Measurements from ENCODE around the gene DLST.

DLST gene

DNA sequence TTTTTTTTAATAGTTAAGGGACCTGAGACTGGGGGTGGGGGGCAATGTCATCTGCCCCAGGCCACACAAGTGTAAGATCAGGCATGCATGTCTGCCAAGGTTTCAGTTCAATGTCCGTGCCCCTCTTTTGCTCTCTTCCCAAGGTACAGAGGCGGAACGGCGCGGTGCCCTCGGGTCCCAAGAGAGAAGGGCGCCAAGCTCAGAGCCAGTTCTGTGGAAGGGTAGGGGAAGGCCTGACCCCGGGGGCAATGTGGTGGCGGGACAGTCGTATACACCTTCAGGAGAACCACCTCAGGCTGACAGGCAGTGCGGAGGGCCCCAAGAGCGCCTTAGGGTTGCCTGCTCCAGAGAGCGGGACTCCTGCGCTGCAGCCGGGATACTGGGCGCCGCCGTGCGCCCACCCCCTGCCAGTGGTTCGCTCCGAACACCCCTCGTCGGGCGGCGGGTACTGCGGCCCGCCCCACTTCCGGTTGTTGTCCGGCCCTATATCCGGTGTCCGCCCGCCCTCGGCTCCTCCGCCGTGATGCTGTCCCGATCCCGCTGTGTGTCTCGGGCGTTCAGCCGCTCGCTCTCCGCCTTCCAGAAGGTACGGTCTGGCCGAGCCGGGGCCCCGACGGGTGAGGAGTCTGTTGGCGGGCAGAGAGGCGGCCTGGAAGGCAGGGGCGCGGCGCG, at the start of gene DLST:
Gene DLST, plus strand, starts transcription at position 486 of the 672 bp plus-strand sequence. Its CDS starts 38 bp downstream, at position 524.
- peak; percentile 81 to 83 for DNase-seq (ENCODE audit: low read depth in 2 of 2)

DNA sequence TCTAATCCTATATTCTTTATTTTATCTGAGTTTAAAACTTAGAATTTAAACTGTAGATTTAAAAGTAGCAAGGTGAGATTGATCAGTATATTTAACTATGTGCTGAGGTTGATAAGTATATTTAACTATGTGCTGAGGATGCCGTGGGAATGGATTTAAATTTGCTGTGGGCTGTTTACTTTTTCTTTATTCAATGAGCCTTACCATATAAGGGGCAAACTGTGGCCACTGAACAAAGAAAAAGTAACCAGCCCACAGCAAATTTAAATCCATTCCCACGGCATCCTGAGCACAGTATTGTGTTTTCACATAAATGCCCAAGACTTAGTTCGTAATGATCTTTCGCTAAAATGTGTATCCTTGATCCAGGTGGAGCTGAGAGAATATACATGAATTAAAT, 48.9 kb upstream of the DLST start:
- DNase-seq (ENCODE audit: low read depth in 2 of 2): no peak

DNA sequence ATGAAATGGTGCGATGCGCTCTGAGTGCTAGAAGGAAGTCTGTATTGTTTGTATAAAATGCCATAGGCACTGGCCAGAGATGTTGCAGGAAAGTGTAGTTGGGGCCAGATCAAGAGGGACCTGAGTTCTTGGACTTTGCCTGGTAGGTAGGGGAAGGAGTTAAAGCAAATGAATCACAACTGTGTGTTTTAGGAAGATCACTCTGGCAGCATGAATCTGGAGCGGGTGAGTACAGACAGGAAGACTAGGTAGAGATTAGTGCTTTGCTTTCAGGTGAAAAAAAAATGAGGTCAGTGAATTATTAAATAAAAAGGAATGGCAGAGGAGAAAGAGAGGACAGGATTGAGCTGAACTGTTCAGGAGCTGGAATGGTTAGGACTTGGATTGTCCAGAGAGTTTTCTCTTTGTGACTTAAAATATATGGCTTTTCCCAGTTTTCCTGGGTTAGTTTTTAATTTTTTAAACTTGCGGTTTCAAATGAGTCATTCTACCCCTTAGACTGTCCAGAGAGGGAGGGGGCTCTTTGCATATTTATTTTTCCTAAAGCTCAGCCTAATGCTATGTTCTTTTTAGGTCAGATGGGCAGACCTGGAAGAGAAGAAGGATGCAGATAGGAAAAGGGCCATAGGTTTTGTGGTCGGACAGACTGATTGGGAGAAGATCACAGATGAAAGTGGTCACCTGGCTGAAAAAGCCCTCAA, 46.9 kb upstream of the DLST start:
- DNase-seq (ENCODE audit: low read depth in 2 of 2): no peak

DNA sequence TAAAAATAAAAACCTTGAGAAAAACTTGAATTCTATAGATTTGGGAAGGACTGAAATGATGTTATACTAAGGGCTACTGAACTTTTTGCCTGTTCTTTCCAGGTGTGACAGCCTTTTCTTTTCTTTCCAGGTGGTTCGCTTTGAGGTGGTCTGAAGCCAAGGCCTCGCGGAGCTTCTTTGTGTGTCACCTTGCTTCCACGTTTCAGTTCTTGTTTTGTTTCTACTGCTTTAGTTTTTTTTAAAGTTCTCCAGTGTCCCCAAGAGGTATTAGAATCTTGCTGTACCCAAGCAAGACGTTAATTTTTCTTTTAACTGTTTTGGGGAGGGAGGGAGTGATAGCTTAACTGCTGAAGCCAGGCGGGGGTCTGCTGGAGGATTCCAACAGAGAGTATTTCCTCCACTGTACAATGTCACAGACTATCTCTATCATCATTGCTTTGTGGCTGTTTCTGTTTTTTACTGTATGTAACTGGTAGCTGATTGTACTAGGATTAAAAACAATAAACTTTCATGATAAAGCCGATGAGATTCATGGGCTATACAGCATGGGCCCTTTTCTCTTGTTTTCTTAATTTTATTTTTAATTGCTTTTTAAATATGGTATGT, 46.0 kb upstream of the DLST start:
- no peak for DNase-seq (ENCODE audit: low read depth in 2 of 2)

DNA sequence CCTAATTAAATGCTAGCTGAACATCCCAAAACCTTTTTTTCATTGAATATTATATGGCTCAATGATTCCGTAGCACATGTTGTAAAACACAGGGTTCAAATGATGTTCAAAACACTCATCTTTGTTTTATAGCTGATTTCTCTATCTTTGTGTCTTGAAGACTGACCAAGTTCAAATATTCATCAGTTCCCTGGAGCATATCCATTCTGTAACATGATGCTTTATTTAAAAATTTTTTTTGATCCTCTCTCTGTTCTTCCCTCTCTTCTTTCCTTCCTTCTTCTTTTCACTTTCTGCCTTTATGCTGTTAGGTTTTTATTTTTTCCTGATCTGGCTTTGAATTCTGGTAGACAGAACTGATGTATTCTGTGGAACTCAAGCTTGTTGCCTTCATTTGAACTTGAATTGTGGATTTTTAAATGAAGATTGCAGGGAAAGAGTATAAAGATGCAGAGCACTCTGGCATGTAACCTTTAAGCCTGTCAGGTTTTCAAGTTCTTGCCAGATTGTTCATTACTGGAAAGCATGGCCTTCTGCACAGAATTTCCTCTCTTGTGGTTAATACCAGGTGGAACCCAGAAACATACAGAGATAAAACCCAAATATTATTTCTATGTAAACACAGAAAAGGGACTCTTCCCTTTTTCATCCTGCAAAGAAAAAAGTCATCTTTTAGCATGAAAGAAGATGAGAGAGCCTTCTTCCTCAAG, 45.3 kb upstream of the DLST start:
- DNase-seq (ENCODE audit: low read depth in 2 of 2): no peak

DNA sequence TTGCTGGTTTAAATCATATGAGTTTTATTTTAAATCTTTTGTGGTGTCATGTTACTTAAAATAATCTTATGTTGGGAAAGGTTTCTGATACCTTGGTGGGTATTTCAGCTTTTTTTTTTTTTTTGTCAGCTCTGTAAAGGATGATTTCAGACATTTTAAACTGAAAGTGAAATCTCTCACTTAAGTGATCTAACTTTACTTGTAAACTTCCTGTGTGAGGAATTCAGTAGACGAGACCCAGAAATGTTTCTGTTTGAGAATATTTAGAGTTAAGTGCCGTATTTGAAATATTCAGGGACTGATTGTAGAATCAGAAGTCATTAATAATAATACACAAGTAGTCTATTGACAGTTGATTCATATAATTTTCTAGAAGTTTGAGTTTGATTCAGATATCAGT, 43.5 kb upstream of the DLST start:
- DNase-seq (ENCODE audit: low read depth in 2 of 2): no peak

DNA sequence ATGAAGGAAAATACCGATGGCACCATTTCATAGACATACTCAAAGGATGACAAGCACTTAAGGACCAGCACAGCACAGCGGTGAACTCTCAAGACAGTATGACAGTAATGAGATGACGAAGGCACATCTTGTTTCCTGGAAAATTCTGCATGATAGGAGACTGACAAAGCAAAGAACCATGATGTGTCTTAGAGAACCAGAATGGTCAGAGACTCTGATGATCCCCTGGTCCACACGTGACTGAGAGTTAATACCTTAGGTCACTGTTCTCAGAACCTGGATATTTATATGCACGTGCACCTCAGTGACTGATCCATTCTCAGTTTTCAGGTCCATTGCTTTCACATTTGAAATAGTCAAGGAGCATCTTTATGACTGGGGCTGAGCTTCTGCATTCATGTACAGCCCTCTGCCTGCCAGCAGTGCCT, 41.1 kb upstream of the DLST start:
- DNase-seq (ENCODE audit: low read depth in 2 of 2): no peak

DNA sequence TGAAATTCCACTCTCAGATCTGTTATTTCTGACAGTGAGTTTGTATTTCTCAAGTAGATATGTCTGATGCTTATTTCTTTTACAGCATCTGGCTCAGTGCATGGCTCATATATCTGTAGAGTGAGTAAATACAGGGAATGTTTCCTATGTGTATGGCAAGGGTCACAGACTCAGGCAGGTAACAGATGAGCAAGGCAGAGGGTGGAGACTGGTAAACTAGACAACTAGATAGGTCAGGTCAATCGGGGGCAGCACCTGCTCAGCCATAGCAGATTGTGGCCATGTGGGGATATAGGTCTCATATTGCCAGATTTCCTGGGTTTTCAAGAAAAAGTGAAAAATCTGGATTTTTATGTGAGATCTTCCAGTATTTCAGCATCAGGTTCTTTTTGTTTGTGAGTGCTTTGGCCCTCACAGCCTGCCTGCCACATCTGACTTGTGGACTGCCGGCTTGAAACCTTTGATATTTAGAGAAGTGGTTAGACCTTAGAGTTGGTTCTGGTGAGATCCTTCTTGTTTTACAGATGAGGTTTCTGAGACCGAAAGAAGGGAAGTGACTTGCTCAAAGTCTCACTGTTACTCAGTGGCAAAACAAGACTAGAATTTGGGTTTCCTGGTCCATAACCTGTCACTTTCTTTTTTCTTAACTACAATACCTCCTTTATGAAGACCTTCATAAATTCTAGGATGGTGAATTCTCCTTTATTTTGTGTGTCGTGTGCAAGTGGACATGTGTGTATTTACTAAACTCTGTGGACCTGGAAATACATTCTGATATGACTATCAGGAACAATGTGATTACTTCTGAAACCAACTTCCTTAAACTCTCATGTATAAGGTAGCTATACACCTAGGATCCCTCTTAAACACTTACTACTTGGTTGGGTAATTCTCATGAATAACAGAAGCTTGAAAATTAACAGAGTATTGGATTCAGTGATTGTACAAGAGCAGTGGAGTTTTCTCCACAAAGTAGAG, 40.2 kb upstream of the DLST start:
- DNase-seq (ENCODE audit: low read depth in 2 of 2): peak in 1 of 2 donors; percentile 8

DNA sequence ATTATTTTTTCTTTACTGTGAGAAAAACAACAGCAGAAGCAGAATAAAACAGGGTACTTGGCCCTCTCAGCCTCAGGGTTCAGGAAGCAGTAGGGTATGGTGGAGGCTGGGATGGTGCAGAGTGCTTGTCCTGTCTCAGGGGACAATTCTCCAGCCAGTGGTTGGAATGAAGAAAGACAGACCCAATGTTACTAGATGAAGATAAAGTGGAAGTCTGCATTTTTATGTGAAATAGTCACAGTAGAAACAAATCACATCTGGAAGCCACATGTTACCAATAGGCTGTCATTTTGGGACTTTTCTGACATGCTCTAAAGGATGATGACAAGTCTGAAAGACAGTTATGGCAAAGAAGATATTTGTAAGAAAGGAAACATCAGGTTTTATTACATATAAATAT, 38.1 kb upstream of the DLST start:
- DNase-seq (ENCODE audit: low read depth in 2 of 2): no peak

DNA sequence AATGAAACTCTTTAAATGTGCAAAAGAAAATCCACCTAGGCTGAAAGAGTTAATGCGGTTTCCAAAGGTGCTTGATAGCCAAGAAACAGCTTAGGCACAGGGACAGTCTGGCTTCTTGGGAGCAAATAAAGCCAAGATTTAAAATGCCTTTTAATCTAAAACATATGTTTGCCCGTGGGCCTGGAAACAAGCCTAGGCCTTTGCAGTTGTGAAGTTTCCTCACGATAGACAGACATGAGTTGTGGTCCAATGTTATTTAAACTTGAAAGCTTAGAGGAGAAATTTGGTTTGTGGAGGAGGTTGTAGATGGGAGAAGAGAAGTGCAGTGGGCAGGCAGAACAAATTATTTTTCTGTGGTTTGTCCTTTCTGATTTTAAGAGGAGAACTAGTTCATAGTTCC, 35.5 kb upstream of the DLST start:
- no peak for DNase-seq (ENCODE audit: low read depth in 2 of 2)

DNA sequence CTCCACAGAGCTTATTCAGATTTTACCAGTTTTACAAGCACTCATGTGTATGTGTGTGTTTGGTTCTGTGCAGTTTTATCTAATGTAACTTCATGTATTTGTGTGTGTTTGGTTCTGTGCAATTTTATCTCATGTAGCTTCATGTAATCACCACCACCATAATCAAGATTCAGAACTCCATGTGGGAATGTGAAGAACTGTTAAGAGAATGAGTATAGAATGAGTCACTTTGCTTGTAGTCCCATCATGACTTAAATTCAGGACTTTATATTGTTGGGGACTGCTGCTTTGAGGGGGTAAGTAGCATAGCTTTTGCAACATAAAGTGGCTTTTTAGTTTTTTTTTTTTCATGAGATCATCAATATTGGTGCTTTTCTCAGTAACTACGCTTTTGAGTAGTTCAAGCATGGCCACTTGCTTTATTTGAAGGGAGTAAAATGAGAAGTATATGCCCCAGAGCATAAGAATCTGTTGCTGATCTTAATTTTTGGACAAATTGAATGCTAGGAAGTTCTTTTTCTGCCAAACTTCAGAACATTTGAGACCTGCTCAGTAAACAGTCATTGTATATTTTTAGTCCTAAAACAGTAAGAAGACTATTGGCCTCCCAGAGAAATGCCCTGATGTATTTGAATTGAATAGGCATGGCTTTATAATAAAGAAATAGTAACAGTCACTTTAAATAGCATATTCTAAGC, 34.6 kb upstream of the DLST start:
- no peak for DNase-seq (ENCODE audit: low read depth in 2 of 2)

DNA sequence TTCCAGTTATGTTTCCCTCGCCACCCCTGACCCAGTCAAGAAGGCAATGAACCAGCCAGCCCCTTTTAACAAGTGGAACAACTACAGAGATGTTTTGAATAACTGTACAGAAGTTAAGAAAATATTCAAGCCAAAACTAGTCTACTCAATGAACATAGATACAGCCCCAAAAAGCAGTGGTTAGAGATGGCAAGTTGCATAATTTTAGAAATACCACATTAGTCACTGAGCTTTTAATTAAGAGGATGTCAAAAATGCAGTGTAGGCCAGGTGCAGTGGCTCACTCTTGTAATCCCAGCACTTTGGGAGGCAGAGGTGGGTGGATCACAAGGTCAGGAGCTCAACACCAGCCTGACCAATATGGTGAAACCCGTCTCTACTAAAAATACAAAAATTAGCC, 32.9 kb upstream of the DLST start:
- no peak for DNase-seq (ENCODE audit: low read depth in 2 of 2)

DNA sequence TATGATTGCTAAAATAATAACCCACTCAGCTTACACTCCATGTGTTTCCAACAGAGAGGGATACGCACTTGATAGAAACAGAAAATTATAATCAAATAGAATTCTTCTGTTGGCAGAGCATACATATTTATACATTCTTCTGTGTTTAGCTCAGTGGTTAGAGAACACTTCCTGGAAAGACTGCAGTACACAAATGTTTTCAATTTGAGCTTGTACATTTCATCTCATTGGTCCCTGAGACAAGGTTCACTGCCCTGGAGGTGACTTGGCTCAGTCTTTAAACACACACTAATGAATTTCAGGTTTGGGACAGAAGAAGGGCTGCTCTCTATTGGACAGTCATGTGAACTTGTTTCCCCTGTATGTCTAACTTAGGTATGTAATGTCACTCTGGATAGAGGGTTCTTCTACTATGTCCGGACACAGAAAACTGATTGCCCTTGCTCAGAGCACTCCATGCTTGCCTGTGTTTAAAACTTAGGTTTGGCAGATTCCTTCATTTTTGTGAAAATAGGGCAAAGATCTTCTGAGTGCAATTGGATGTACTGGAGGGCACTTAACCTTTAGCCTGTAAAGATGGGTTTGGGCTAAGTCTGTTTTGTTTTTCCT, 28.7 kb upstream of the DLST start:
- no peak for DNase-seq (ENCODE audit: low read depth in 2 of 2)

DNA sequence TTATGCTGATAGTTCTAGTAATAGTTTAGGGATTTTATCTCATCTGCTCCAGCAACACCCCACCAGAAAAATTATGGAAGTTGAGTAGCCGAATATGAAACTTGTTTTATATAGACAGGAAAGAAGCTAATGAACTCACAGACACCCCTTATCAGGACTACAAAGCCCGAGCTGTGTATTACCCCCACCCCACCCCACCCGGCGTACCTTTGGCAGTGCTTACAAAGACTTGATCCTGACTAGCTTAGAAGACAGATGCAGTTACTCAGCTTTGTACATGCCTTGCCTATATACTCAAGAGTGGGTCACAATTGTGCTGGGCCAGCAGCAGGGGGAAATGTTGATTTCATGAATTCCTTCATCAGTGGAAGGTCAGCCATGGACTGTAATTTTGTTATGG, 28.1 kb upstream of the DLST start:
- DNase-seq (ENCODE audit: low read depth in 2 of 2): no peak

DNA sequence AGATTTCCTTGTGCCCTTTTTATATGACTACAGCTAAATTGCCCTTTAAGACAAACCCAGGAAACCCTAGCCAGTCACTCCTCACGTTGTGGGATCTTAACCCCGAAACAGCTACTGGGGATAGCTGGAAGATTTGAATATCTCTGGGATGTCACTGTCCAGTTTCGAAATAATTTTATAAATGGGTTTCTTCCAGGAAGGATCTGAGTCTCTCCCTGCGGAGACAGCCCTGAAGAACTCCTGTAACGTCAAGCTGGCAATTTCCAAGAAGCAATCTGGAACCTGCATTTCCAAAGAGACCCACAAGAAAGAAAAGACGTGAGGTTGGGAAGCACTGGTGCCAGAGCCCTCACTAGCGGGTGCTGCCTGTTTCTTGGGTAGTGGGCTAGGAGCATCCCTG, 26.7 kb upstream of the DLST start:
- DNase-seq (ENCODE audit: low read depth in 2 of 2): no peak

DNA sequence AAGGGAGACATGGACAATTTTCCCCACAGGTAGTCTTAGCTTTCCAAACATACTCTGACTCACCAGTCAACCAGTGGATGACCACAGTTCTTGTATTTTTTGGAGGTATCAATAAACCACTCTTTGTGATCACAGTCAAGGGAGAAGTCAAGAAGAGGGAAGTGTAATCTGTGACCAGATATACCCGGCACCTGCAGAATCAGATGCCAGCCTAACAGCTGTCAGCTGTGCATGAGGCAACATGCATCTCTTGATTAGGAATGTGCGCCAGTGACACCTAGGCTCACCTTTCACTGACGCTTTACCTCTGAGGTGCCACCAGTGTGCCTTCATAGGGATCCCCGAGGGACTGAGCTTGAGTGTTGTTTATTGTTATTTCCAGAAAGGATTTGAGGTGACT, 25.8 kb upstream of the DLST start:
- DNase-seq (ENCODE audit: low read depth in 2 of 2): no peak

DNA sequence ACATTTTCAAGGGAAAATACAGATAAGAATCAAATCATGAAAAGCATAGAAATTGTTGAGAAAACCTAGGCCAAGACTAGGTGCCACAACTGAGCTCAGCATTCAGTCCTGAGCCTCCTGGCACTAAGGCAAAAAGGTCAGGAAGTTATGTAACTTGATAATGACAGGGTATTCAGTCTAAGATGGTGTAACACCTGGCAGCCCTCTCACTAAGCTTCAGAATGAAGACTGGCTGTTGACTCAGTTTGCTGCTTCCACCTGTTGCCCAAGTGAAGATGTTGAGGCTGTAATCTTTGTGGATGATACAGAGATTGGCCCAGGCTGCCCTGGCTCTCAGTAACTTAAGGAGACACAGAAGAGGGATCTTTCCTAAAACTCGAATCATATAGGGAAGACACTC, 25.4 kb upstream of the DLST start:
- no peak for DNase-seq (ENCODE audit: low read depth in 2 of 2)

DNA sequence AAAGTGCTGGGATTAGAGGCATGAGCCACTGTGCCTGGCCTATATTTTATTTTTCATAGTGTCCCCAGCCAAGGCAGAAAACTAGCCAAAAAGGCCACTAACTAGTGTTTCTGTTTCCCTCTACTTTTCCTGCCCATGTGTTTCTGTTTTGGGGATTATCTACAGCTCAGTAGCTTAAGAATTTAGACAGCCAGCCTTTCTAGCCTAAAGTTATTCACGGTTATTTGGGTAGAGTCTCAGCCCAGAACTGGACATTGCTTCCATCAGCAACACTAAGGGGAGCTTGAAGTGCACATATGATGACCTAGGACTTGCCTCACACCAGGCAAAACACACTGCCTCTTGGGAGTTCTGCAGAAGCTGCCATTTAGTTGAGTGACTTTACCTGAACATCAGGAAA, 23.7 kb upstream of the DLST start:
- DNase-seq (ENCODE audit: low read depth in 2 of 2): no peak

DNA sequence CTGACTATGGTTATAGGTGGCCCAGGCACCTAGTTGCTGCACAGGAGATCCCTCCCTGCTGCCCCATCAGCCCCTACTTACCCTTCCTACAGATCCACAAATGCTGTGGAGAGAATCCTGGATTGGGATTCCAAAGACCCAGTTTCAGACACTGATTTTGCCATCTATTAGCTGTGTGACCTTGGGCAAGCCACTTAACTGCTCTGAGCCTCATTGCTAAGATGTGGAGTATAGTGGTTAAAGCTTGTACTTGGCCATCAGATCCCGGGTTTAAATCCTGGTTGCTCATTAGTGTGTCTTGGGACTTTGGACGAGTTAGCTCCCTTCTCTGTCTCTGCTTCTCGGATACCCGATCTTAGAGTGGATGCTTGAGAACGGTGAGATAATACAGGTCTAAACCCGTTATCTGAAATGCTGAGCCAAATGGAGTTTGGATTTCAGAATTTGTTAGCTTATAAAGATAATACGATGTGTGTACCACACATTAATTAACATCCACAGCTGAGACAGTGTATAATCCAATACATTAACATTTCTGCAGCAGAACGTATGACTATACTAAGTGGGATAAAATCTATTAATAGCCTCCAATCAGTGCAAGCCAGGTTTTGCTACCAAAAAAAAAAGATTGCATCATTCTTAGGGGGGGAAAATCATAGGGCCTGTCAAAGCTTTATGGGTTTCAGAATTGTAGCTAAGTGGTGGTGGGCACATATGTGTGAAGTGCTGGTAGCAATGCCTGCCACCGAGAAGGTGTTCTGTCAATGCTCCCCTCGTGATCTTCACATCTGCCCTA, 21.8 kb upstream of the DLST start:
- DNase-seq (ENCODE audit: low read depth in 2 of 2): no peak
